Suprapubic skin (tissue), 4 donors: ENCODE results near the gene MKLN1.

ENCODE experiments used
- CTCF ChIP-seq, 2 donors: fragments of 200-600 bp in 1 of 2; fragments of 450-650 bp in 1 of 2; sonication (generic) in 1 of 2; IDR thresholded peaks; one replicate each; pipeline ENCODE4 v1.5.1; 2016 to 2019; ENCODE audit warnings: antibody characterized with exemption in 2 of 2, mild to moderate bottlenecking in 1 of 2, moderate library complexity in 1 of 2
- POLR2A ChIP-seq, 2 donors: fragments of 450-650 bp; IDR thresholded peaks; one replicate each; pipeline ENCODE4 v1.6.1; 2017; ENCODE audit warnings: antibody characterized with exemption in 2 of 2, mild to moderate bottlenecking in 2 of 2, moderate library complexity in 2 of 2
- POLR2AphosphoS5 ChIP-seq, 3 donors: sonication (generic); formaldehyde crosslinking; IDR thresholded peaks; one replicate each; pipeline ENCODE4 v1.6.1; 2017; ENCODE audit warnings: antibody characterized with exemption in 3 of 3

DNA sequence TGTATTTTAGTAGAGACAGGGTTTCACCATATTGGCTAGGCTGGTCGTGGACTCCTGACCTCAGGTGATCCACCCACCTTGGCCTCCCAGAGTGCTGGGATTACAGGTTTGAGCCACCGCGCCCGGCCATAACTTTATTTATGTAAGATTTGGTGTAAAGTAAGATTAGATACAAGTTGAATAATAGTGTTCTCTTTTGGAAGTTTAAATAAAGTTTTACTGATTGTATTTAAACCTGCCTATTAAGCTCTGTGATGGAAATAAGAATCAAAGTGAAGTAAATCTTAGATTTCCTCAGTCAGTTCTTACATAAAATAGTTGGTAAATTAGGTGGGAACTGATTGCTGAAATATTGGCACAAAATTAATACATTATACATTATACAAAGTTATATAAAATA, 86.0 kb downstream of the MKLN1 start:
- TF ChIP-seq POLR2A (IDR thresholded peaks at IDR 0.05) (no peak), CTCF (IDR thresholded peaks at IDR 0.05) (no peak), POLR2AphosphoS5 (IDR thresholded peaks at IDR 0.05) (no peak)
